H1 (cell line): ENCODE measurements around the gene RENBP. TPM values are rescaled to one million over a fixed set of nuclear protein-coding genes. Genes with fewer than 3 reads are reported as not detected.

Source experiments
- CTCF ChIA-PET: fragments of 300-600 bp; sonication (Branson Sonifier 250); formaldehyde crosslinking; loops from one replicate; lab custom pipeline; 2021; ENCODE audit not compliant: partially characterized antibody; lab: Charles Lee
- POLR2A ChIA-PET: fragments of 300-600 bp; sonication (Branson Sonifier 250); formaldehyde crosslinking; loops from one replicate; lab custom pipeline; 2021; ENCODE audit warnings: inconsistent platforms; ENCODE audit not compliant: partially characterized antibody; lab: Charles Lee
- DNase-seq, 2 experiments: peaks; one replicate each; pipeline versions ENCODE4 v3.0.0 to v3.0.0-alpha.2; 2010 to 2022; ENCODE audit warnings: low spot score in 2 of 2, low read depth in 1 of 2, mixed read lengths in 1 of 2
- FAIRE-seq: peaks from 2 replicates; lab custom pipeline; 2011; peaks lifted over from hg19 to GRCh38; lab: Jason Lieb, UNC
- H2AFZ ChIP-seq: 2 replicates; pipeline ENCODE4 v1.8.1; 2012; ENCODE audit warnings: low read length, inconsistent platforms
- H2AK5ac ChIP-seq: 2 replicates; pipeline ENCODE4 v1.6.1; 2013; ENCODE audit warnings: low read depth, low read length
- H2BK120ac ChIP-seq: replicated peaks from 2 replicates; pipeline ENCODE3; 2013; ENCODE audit warnings: low read depth, low read length, inconsistent platforms
- H2BK12ac ChIP-seq: 2 replicates; pipeline ENCODE4 v1.6.1; 2013; ENCODE audit warnings: low read depth, low read length
- H2BK15ac ChIP-seq: 2 replicates; pipeline ENCODE4 v1.6.1; 2013; ENCODE audit warnings: low read length
- H2BK20ac ChIP-seq: 2 replicates; pipeline ENCODE4 v1.6.1; 2013; ENCODE audit warnings: low read length
- H2BK5ac ChIP-seq: 2 replicates; pipeline ENCODE4 v1.6.1; 2013; ENCODE audit warnings: low read depth, low read length
- H3K14ac ChIP-seq: 2 replicates; pipeline ENCODE4 v1.6.1; 2013; ENCODE audit warnings: inconsistent platforms; ENCODE audit not compliant: insufficient read length
- H3K18ac ChIP-seq: 2 replicates; pipeline ENCODE4 v1.6.1; 2013; ENCODE audit warnings: low read length; ENCODE audit errors: extremely low read depth
- H3K23ac ChIP-seq: 2 replicates; pipeline ENCODE4 v1.6.1; 2013; ENCODE audit warnings: inconsistent platforms; ENCODE audit not compliant: insufficient read length
- H3K23me2 ChIP-seq: 2 replicates; pipeline ENCODE4 v1.6.1; 2013; ENCODE audit warnings: low read depth, low read length
- H3K27ac ChIP-seq: 2 replicates; pipeline ENCODE4 v1.6.1; 2011; ENCODE audit warnings: low read depth, low read length, inconsistent platforms
- H3K27me3 ChIP-seq, 4 experiments: replicated peaks in 1 of 4; 1 replicate in 1 of 4; 2 replicates in 3 of 4; pipeline versions ENCODE4 v1.6.1 to v1.8.1; 2011 to 2013; ENCODE audit warnings: low read length in 3 of 4, mild to moderate bottlenecking in 3 of 4, inconsistent platforms in 2 of 4, mixed read lengths in 2 of 4, moderate library complexity in 1 of 4; ENCODE audit not compliant: control insufficient read depth in 3 of 4, insufficient read depth in 3 of 4; ENCODE audit errors: extremely low read depth in 1 of 4
- H3K36me3 ChIP-seq, 4 experiments: 2 replicates each; pipeline versions ENCODE4 v1.6.1 to v1.8.1; 2011 to 2013; ENCODE audit warnings: mild to moderate bottlenecking in 4 of 4, low read length in 3 of 4, moderate library complexity in 2 of 4, control low read depth in 1 of 4, inconsistent platforms in 1 of 4; ENCODE audit not compliant: insufficient read depth in 4 of 4, control insufficient read depth in 2 of 4
- H3K4ac ChIP-seq: replicated peaks from 2 replicates; pipeline ENCODE3; 2013; ENCODE audit warnings: low read length, low read depth, mixed read lengths, inconsistent platforms; ENCODE audit not compliant: insufficient read length
- H3K4me1 ChIP-seq, 4 experiments: replicated peaks in 1 of 4; 1 replicate in 1 of 4; 2 replicates in 3 of 4; pipeline versions ENCODE4 v1.6.1 to v1.8.1; 2011 to 2013; ENCODE audit warnings: low read length in 3 of 4, inconsistent platforms in 2 of 4, mixed read lengths in 1 of 4; ENCODE audit not compliant: insufficient read depth in 4 of 4, control insufficient read depth in 3 of 4
- H3K4me2 ChIP-seq, 2 experiments: 2 replicates each; pipeline versions ENCODE4 v1.6.1 to v1.8.1; 2011 to 2013; ENCODE audit warnings: low read depth in 2 of 2, low read length in 2 of 2, control low read depth in 1 of 2, inconsistent platforms in 1 of 2, mild to moderate bottlenecking in 1 of 2; ENCODE audit not compliant: insufficient read depth in 1 of 2
- H3K4me3 ChIP-seq, 4 experiments: fragments of 200-600, 300-600 bp in 1 of 4; sonication (generic), shearing (Covaris generic), sonication (Bioruptor Twin) in 1 of 4; 2 replicates each; pipeline versions ENCODE4 v1.5.1 to v1.8.1; 2011 to 2016; ENCODE audit warnings: low read length in 4 of 4, low read depth in 3 of 4, control low read depth in 2 of 4, inconsistent platforms in 2 of 4, mild to moderate bottlenecking in 2 of 4, mixed read lengths in 1 of 4, moderate library complexity in 1 of 4; ENCODE audit not compliant: insufficient read depth in 2 of 4; ENCODE audit errors: extremely low read depth in 1 of 4
- H3K56ac ChIP-seq: replicated peaks from 2 replicates; pipeline ENCODE3; 2013; ENCODE audit warnings: low read depth, mild to moderate bottlenecking, mixed read lengths, low read length, inconsistent platforms; ENCODE audit not compliant: insufficient read length
- H3K79me1 ChIP-seq: 2 replicates; pipeline ENCODE4 v1.6.1; 2013; ENCODE audit warnings: low read depth, low read length, control low read depth
- H3K79me2 ChIP-seq, 2 experiments: 2 replicates each; pipeline versions ENCODE4 v1.6.1 to v1.8.1; 2012 to 2013; ENCODE audit warnings: low read length in 2 of 2, mild to moderate bottlenecking in 2 of 2, inconsistent platforms in 1 of 2; ENCODE audit not compliant: insufficient read depth in 2 of 2, control insufficient read depth in 1 of 2
- H3K9ac ChIP-seq, 4 experiments: replicated peaks in 1 of 4; 1 replicate in 1 of 4; 2 replicates in 3 of 4; pipeline versions ENCODE4 v1.6.1 to v1.8.1; 2011 to 2013; ENCODE audit warnings: low read depth in 3 of 4, low read length in 3 of 4, control low read depth in 2 of 4, mild to moderate bottlenecking in 2 of 4, moderate library complexity in 2 of 4, inconsistent platforms in 1 of 4; ENCODE audit errors: extremely low read depth in 1 of 4
- H3K9me3 ChIP-seq, 2 experiments: 2 replicates each; pipeline versions ENCODE4 v1.6.1 to v1.8.1; 2012 to 2013; ENCODE audit warnings: mild to moderate bottlenecking in 2 of 2, moderate library complexity in 2 of 2, control low read depth in 1 of 2, inconsistent platforms in 1 of 2, low read depth in 1 of 2, low read length in 1 of 2, mixed read lengths in 1 of 2; ENCODE audit not compliant: insufficient read depth in 2 of 2
- H4K20me1 ChIP-seq, 2 experiments: replicated peaks in 1 of 2; 2 replicates each; pipeline versions ENCODE3 to v1.8.1; 2011 to 2013; ENCODE audit warnings: inconsistent platforms in 2 of 2, low read length in 2 of 2, mild to moderate bottlenecking in 1 of 2; ENCODE audit not compliant: insufficient read depth in 2 of 2, control insufficient read depth in 1 of 2
- H4K5ac ChIP-seq: 2 replicates; pipeline ENCODE4 v1.6.1; 2013; ENCODE audit warnings: low read length, low read depth, mixed read lengths, inconsistent platforms; ENCODE audit not compliant: insufficient read length
- H4K8ac ChIP-seq: 2 replicates; pipeline ENCODE4 v1.8.0; 2013; ENCODE audit warnings: mild to moderate bottlenecking, moderate library complexity, low read length, inconsistent platforms; ENCODE audit not compliant: insufficient read depth; ENCODE audit errors: extremely low read depth
- H4K91ac ChIP-seq: replicated peaks from 2 replicates; pipeline ENCODE3; 2013; ENCODE audit warnings: low read length, mixed read lengths, inconsistent platforms; ENCODE audit not compliant: insufficient read length
- ASH2L ChIP-seq: fragments of 200-600, 300-600 bp; sonication (generic); IDR thresholded peaks from one replicate; pipeline ENCODE4 v1.7.1; 2017; ENCODE audit warnings: low read length
- CTBP2 ChIP-seq: IDR thresholded peaks from 2 replicates; pipeline ENCODE4 v1.7.0; 2011; ENCODE audit warnings: borderline replicate concordance, mild to moderate bottlenecking, moderate library complexity, mixed read lengths, low read length; ENCODE audit not compliant: insufficient read depth, insufficient read length
- EGR1 ChIP-seq: IDR thresholded peaks from 2 replicates; pipeline ENCODE4 v1.6.1; 2011; ENCODE audit warnings: low read depth, low read length, borderline replicate concordance
- GTF2F1 ChIP-seq: IDR thresholded peaks from 2 replicates; pipeline ENCODE4 v1.6.1; 2012; ENCODE audit warnings: low read depth, low read length, improper control_type of control experiment, borderline replicate concordance
- JUND ChIP-seq: IDR thresholded peaks from 2 replicates; pipeline ENCODE4 v1.6.1; 2011; ENCODE audit warnings: mild to moderate bottlenecking, improper control_type of control experiment, low read length
- KDM1A ChIP-seq: fragments of 200-600, 300-600 bp; sonication (generic); IDR thresholded peaks from 2 replicates; pipeline ENCODE4 v1.7.1; 2016; ENCODE audit warnings: mild to moderate bottlenecking, low read length, borderline replicate concordance
- NRF1 ChIP-seq: IDR thresholded peaks from 2 replicates; pipeline ENCODE4 v1.6.1; 2011; ENCODE audit warnings: mild to moderate bottlenecking, low read depth, low read length, improper control_type of control experiment
- PHF8 ChIP-seq: fragments of 200-600 bp; sonication (generic); conservative IDR thresholded peaks from 2 replicates; pipeline ENCODE4 v1.7.1; 2012; ENCODE audit warnings: low read depth, mild to moderate bottlenecking, inconsistent platforms, low read length, moderate library complexity
- POLR2AphosphoS5 ChIP-seq: IDR thresholded peaks from 2 replicates; pipeline ENCODE4 v1.6.1; 2011; ENCODE audit warnings: low read depth, low read length
- SAP30 ChIP-seq: fragments of 300-600 bp; sonication (generic); IDR thresholded peaks from 2 replicates; pipeline ENCODE4 v1.7.1; 2012; ENCODE audit warnings: low read length, moderate library complexity, mild to moderate bottlenecking, inconsistent platforms; ENCODE audit not compliant: insufficient read depth, insufficient replicate concordance
- ZNF274 ChIP-seq: IDR thresholded peaks from 2 replicates; pipeline ENCODE4 v1.7.0; 2012; ENCODE audit warnings: low read length, borderline replicate concordance; ENCODE audit errors: extremely low read depth
- WGBS, 2 experiments: shearing (Covaris generic) in 1 of 2; methylation state at CpG; one replicate each; pipeline versions ENCODE4 v1.1.6 to v1.1.7; 2013 to 2015; ENCODE audit warnings: low lambda C conversion rate in 2 of 2, mixed read lengths in 2 of 2, inconsistent platforms in 1 of 2, low coverage in 1 of 2, missing lambda C conversion rate in 1 of 2; ENCODE audit not compliant: insufficient replicate concordance in 2 of 2, insufficient coverage in 1 of 2, insufficient read length in 1 of 2; ENCODE audit errors: extremely low coverage in 1 of 2, missing lambda C conversion rate in 1 of 2; 5-methylcytosine and 5-hydroxymethylcytosine counted together
- polyA plus RNA-seq, 7 experiments: library from polyadenylated mRNA; depleted of rRNA in 3 of 7; stranded (reverse) in 5 of 7; unstranded in 2 of 7; fragments of >200 nt in 5 of 7; fragments of 200-250 nt in 2 of 7; gene quantifications; 1 replicate in 5 of 7; 2 replicates in 1 of 7; 4 replicates in 1 of 7; pipeline versions ENCODE4 v1.2.1 to v1.2.3, GENCODE V29; 2011 to 2013; ENCODE audit warnings: missing spikeins in 2 of 7, mixed read lengths in 2 of 7
- total RNA-seq: library from RNA; stranded (reverse); fragmentation: NEBNext Ultra II Directional; extraction: Animal tissue kit (Norgen Biotek cat#: 25700); gene quantifications from 2 replicates; pipeline ENCODE4 v1.2.1, GENCODE V29; 2021

Gene RENBP
- total and polyA plus RNA-seq, 2 of the 8 experiments (the other 6 are each of a cell fraction or from before 2014, with no cell fraction given), result 12.4 to 21.8 TPM

- ChIA-PET CTCF (interaction anchor here (0.8 to 1.6 kb wide), 5 partner anchors 9 to 46 kb away, joined by 3 to 6 read pairs (median 4); no protein-coding TSS in a partner anchor), POLR2A (interaction anchor here (0.6 to 0.9 kb wide), 2 partner anchors 18 to 429 kb away, joined by 3 to 4 read pairs; no protein-coding TSS in a partner anchor)
- Histone ChIP-seq H4K20me1 (peaks cover 0 to 4% of the 10 kb centered on the region in 2 experiments), H3K56ac (no peak overlapping the region), H4K5ac (no peak overlapping the region), H3K14ac (no peak overlapping the region), H2BK20ac (no peak overlapping the region), H3K9ac (no peak overlapping the region), H3K23ac (no peak overlapping the region), H4K8ac (no peak overlapping the region), H2AFZ (no peak overlapping the region), H2BK12ac (peak overlapping the region; percentile 95; the same call in 1 of the 2 replicates), H3K4me1 (peaks cover 0 to 12% (median 0%) of the 10 kb centered on the region in 4 experiments; a peak in 1 of 7 replicates), H4K91ac (peak overlapping the region; percentile 95), H3K79me2 (no peaks in the 10 kb centered on the region), H3K23me2 (peaks cover 3% of the 10 kb centered on the region; the same call in 1 of the 2 replicates), H3K36me3 (no peaks in the 10 kb centered on the region), H3K18ac (no peak overlapping the region; the same call in 1 of the 2 replicates), H2BK5ac (peak overlapping the region; percentile 78), H2BK120ac (no peak overlapping the region), H3K27me3 (no peaks in the 10 kb centered on the region), H3K9me3 (no peaks in the 10 kb centered on the region), H2AK5ac (no peak overlapping the region), H3K4me2 (no peak overlapping the region), H3K27ac (no peak overlapping the region), H2BK15ac (no peak overlapping the region), H3K4me3 (no peak overlapping the region), H3K79me1 (no peaks in the 10 kb centered on the region), H3K4ac (no peak overlapping the region)
- no peak for DNase-seq
- FAIRE-seq, result no peak
- WGBS, 2 experiments, result 57 to 95% methylated on average over 4 to 15 of the region's 26 CpGs
- no peak for TF ChIP-seq EGR1
- no peak for TF ChIP-seq KDM1A
- TF ChIP-seq PHF8, result no peak
- TF ChIP-seq ASH2L, result no peak
- no peak for TF ChIP-seq SAP30
- TF ChIP-seq ZNF274, result no peak
- TF ChIP-seq CTBP2, result no peak
- TF ChIP-seq JUND, result no peak
- TF ChIP-seq POLR2AphosphoS5, result no peak; the same call in 1 of the 2 replicates
- no peak for TF ChIP-seq GTF2F1
- TF ChIP-seq NRF1, result no peak
These were observed 43.4 kb downstream of the RENBP start for GRCh38 chrX:153900831-153901752.
